Body of pancreas (tissue), 4 donors: ENCODE results near the gene ASTN1. TPM values are rescaled to one million over a fixed set of nuclear protein-coding genes. Genes with fewer than 3 reads are reported as not detected.

Experiments used
- ATAC-seq: fragments of 150-250 bp; one replicate; pipeline ENCODE4 v1.9.1; 2016
- DNase-seq, 4 donors: peaks; one replicate each; pipeline ENCODE4 v3.0.0-alpha.2; 2019
- H3K27ac ChIP-seq, 4 donors: fragments of 200-600 bp; sonication (generic); 1 replicate in 3 of 4; 2 replicates in 1 of 4; pipeline versions ENCODE4 v1.5.1 to v1.6.1; 2016 to 2019; ENCODE audit warnings: mild to moderate bottlenecking in 1 of 4, mixed read lengths in 1 of 4, moderate library complexity in 1 of 4
- H3K27me3 ChIP-seq, 2 donors: fragments of 200-600 bp; sonication (generic); one replicate each; pipeline ENCODE4 v1.6.0; 2016; ENCODE audit warnings: mild to moderate bottlenecking in 1 of 2
- H3K36me3 ChIP-seq, 2 donors: fragments of 200-600 bp; sonication (generic); replicated peaks in 1 of 2; 2 replicates each; pipeline ENCODE4 v1.5.1; 2016; ENCODE audit warnings: low read depth in 2 of 2; ENCODE audit not compliant: insufficient read depth in 1 of 2
- H3K4me1 ChIP-seq: fragments of 200-600 bp; sonication (generic); one replicate; pipeline ENCODE4 v1.6.0; 2016
- H3K4me3 ChIP-seq, 2 donors: fragments of 200-600 bp; sonication (generic); 1 replicate in 1 of 2; 2 replicates in 1 of 2; pipeline ENCODE4 v1.5.1; 2016 to 2019
- H3K9me3 ChIP-seq, 3 donors: fragments of 200-600 bp; sonication (generic); 1 replicate in 2 of 3; 2 replicates in 1 of 3; pipeline ENCODE4 v1.5.1; 2016
- POLR2A ChIP-seq, 3 donors: fragments of 450-650 bp; IDR thresholded peaks; one replicate each; pipeline ENCODE4 v1.6.1; 2016; ENCODE audit warnings: antibody characterized with exemption in 3 of 3, mild to moderate bottlenecking in 2 of 3
- WGBS, 2 donors: methylation state at CpG; one replicate each; pipeline ENCODE4 v1.1.5; 2017; 5-methylcytosine and 5-hydroxymethylcytosine counted together
- intact Hi-C: fragments of 100-400 bp; cut with DNase I; formaldehyde crosslinking; loops from one replicate; pipeline ENCODE4 v1.15.1; 2023
- total RNA-seq, 2 donors: library from RNA; depleted of rRNA; stranded (reverse); fragments of >200 nt; gene quantifications; one replicate each; pipeline ENCODE4 v1.1.0, GENCODE V29; 2016
- TF ChIP-seq, protein P1 (sequence below), 7 experiments: fragments of 450-650 bp in 4 of 7; fragments of 200-600 bp in 3 of 7; sonication (generic) in 3 of 7; IDR thresholded peaks; one replicate each; pipeline ENCODE4 v1.5.1; 2016 to 2019; ENCODE audit warnings: antibody characterized with exemption in 7 of 7

ASTN1 gene
- total RNA-seq, 2 donors from 2014 or later, result 0.66 to 0.78 TPM

DNA sequence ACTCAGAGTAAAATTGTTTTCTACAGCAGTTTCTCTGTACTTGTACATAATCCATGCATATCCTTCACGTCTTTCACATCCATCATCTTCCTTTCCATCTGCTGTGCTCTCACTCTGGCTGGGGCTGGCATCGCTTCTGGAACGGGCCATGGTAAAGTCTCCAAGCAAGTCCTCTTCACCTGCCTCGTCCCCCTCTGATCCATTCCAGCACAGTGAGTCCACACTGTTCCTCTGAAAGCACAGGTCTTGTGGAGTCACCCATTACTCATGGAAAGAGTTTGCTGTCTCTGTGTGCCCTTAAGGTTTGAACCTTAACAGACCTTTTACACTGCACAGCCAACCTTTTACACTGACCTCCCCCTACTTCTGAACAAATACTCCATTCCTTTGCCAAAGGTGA lies 313.6 kb downstream of the ASTN1 start:
- intact Hi-C loops, result no loop called here
- 63 to 65% methylated on average over 4 of the region's 4 CpGs for WGBS, 2 donors
- no peak overlapping the region for H3K27ac ChIP-seq
- no peak for DNase-seq
- H3K4me3 ChIP-seq, result no peak overlapping the region
- no peak for TF ChIP-seq POLR2A (IDR thresholded peaks at IDR 0.05)
- TF ChIP-seq, protein P1, sequence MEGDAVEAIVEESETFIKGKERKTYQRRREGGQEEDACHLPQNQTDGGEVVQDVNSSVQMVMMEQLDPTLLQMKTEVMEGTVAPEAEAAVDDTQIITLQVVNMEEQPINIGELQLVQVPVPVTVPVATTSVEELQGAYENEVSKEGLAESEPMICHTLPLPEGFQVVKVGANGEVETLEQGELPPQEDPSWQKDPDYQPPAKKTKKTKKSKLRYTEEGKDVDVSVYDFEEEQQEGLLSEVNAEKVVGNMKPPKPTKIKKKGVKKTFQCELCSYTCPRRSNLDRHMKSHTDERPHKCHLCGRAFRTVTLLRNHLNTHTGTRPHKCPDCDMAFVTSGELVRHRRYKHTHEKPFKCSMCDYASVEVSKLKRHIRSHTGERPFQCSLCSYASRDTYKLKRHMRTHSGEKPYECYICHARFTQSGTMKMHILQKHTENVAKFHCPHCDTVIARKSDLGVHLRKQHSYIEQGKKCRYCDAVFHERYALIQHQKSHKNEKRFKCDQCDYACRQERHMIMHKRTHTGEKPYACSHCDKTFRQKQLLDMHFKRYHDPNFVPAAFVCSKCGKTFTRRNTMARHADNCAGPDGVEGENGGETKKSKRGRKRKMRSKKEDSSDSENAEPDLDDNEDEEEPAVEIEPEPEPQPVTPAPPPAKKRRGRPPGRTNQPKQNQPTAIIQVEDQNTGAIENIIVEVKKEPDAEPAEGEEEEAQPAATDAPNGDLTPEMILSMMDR (IDR thresholded peaks at IDR 0.05), result no peak
- no peak for ATAC-seq
- no peaks in the 10 kb centered on the region for H3K9me3 ChIP-seq
- no peaks in the 10 kb centered on the region for H3K36me3 ChIP-seq
- no peaks in the 10 kb centered on the region for H3K27me3 ChIP-seq
- H3K4me1 ChIP-seq, result peaks cover 13% of the 10 kb centered on the region

DNA sequence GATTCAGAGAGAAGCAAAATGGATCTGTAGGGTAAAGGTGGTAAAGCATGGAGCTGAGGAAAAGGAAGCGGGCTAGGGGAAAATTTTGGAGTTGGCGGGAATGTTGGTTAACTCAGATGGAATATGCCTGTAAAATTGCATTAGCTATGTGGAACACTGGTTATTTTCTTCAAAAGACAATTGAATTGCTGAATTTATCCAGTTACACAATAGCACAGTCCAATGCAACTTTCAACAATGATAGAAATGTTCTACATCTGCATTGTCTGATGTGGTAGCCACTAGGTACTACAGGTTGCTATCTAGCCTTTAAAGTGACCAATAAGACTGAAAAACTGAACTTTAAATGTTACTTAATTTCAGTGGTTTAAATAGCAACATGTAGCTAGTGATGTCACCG lies 315.2 kb downstream of the ASTN1 start:
- TF ChIP-seq, protein P1 (IDR thresholded peaks at IDR 0.05), result no peak
- TF ChIP-seq POLR2A (IDR thresholded peaks at IDR 0.05), result no peak
- ATAC-seq (no peak), DNase-seq (no peak)
- Histone ChIP-seq H3K9me3 (no peaks in the 10 kb centered on the region), H3K36me3 (no peaks in the 10 kb centered on the region), H3K4me3 (no peak overlapping the region), H3K4me1 (peaks cover 2% of the 10 kb centered on the region), H3K27ac (no peak overlapping the region), H3K27me3 (no peaks in the 10 kb centered on the region)
- 68 to 98% methylated on average over 3 of the region's 3 CpGs for WGBS, 2 donors
- intact Hi-C loops, result loop anchor here (10.0 kb wide), 1 partner anchor 284 kb away; no protein-coding TSS in a partner anchor

GRCh38 chr1:176847052-176847451 lies 317.5 kb downstream of the ASTN1 start:
- intact Hi-C loops, result loop anchor here (10.0 kb wide), 1 partner anchor 282 kb away; no protein-coding TSS in a partner anchor
- Histone ChIP-seq H3K4me3 (no peak overlapping the region), H3K9me3 (no peaks in the 10 kb centered on the region), H3K27me3 (no peaks in the 10 kb centered on the region), H3K27ac (no peak overlapping the region), H3K36me3 (no peaks in the 10 kb centered on the region), H3K4me1 (no peaks in the 10 kb centered on the region)
- 67 to 75% methylated on average over 1 of the region's 1 CpG for WGBS, 2 donors
- DNase-seq, result no peak
- TF ChIP-seq POLR2A (IDR thresholded peaks at IDR 0.05), result no peak
- TF ChIP-seq, protein P1 (IDR thresholded peaks at IDR 0.05), result no peak
- ATAC-seq, result no peak

DNA sequence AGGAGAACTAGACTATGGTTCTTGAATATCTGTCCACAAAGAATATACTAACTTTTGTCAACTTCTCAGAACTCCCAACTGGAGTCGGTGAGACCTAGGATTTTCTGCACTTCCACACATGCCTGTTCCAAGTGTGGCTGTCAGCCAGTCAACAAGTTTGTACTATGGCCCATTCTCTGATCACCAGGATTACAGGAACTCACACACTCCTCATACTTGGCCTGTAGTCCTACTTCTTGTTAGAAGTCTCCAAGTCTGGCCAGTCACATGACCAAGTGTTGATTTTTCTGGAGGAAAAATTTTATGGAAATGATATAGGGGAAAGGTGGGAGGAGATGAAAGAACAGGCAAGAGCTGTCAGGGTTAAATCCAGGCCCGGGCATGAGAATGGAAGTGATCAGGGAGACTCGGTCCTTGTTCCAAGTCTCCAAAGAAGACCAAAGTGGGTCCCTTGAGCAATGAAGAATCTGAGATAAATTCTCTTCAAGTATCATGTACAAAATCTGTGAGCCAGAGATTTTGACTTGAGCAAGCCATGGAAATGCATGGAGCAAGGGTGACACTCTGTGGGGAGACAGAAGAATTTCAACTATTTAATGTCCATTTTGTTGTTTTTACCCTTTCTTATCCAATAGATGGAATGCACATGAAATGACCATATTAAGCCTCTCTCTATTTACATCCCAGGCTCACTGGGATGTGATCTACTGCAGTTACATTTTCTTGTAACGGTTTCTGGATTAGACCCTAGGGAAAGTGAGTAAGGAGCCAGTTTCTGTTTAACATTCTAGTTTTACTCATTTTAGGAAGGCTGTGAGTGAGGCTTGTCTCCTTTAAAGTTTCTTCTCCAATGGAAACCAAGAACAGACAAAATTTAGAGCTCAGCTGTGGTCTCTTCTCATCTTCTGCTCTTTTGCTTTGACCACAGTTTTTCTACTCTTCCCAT lies 320.9 kb downstream of the ASTN1 start:
- peak; percentile 47 for ATAC-seq
- 28 to 33% methylated on average over 4 of the region's 4 CpGs for WGBS, 2 donors

More for the DNA sequence above, 320.9 kb downstream of the ASTN1 start:
- Histone ChIP-seq H3K9me3 (no peaks in the 10 kb centered on the region), H3K4me3 (no peak overlapping the region), H3K27ac (no peak overlapping the region), H3K27me3 (no peaks in the 10 kb centered on the region), H3K4me1 (no peaks in the 10 kb centered on the region), H3K36me3 (no peaks in the 10 kb centered on the region)
- TF ChIP-seq POLR2A (IDR thresholded peaks at IDR 0.05), result no peak
- TF ChIP-seq, protein P1 (IDR thresholded peaks at IDR 0.05), result peak; percentile 27 to 87 (median 66)
- intact Hi-C loops, result loop anchor here (10.0 kb wide), 1 partner anchor 279 kb away; no protein-coding TSS in a partner anchor
- peak; percentile 7 to 30 (median 14) for DNase-seq
